GM21576 (cell line): ENCODE measurements around the gene FBXL7.

Source experiments
- ATAC-seq: cut with Tn5 transposase; IDR thresholded peaks from one replicate; pipeline ENCODE4 v1.9.1; 2021; ENCODE audit warnings: mild to moderate bottlenecking, moderate library complexity; ENCODE audit not compliant: unreplicated experiment

FBXL7 gene

DNA sequence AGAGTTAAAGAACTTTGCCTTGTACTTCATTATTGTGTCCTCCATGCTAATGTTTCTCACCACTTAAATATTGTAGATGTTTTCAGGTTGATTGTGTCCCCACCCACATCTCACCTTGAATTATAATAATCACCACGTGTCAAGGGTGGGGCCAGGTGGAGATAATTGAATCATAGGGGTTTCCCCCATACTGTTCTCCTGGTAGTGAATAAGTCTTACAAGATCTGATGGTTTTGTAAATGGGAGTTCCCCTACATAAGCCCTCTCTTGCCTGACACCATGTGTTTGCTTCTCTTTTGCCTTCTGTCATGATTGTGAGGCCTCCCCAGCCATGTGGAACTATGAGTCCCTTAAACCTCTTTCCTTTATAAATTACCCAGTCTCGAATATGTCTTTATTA is 248.3 kb downstream of the FBXL7 start:
- no peak for ATAC-seq

DNA sequence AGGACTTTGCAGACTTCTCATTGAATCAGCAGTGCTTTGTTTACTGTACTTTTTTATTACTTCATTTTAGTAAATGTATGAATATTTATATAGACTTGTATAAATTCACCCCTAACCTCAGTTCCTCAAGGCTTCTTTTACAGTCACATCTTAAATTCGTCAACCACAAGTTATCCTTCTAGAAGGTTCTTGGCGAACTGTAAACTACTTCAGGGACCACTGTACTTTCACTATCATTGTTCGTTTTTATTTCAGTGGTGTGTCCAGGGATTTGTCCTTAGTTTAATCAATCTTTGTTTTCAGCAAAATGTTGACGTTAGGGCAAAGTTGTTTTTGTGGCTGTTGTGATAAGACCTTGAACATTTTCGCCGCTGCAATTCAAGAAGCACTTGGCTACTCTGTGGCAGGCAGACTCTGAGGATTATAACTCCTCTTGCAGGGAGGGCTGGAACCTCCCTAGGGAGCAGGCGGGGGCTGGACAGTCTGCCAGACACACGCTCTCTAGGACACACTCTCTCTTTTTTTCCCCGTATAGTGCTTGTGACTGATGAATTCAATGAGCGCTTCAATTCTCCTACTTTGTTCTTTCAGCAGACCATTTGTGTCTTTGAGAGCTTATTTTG is 252.8 kb downstream of the FBXL7 start:
- ATAC-seq: no peak

DNA sequence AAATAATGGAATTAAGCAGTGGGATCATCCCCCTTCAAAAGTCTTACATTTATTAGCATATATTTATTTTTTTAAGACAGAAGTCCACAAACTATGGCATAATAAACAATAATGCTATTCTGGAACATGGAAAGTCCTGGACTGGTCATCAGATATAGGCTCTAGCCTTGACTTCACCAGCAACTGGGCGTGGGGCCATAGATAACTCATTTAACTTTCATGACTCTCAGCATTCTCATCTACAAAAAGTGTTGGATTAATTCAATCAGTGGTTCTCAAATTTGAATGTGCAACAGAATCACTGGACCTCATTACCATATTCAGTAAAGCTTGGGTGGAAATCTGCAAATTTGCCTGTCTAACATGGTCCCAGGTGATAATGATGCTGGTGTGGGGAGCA is 253.8 kb downstream of the FBXL7 start:
- ATAC-seq: no peak

DNA sequence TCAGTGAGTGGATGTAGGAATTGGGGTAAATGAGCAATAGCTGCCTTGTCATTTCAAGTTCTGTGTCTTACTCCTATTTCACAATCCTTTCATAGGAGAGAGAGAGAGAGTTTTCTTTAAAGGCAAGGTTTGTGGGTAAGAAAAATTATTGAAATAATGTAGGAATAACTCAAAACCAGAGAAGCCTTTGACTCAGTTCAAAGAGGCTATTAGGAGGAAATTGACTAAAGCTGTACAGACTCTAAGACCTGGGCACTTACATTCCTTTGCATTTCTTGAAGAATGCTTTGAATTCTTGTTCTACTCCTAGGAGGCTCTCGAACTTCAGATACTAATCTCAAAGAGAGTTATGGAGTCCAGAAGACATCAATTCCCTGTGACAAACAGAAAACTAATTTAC is 257.1 kb downstream of the FBXL7 start:
- no peak for ATAC-seq

GRCh38 chr5:15757619-15758018 is 257.6 kb downstream of the FBXL7 start:
- ATAC-seq: no peak

GRCh38 chr5:15762668-15763067 is 262.7 kb downstream of the FBXL7 start:
- no peak for ATAC-seq

DNA sequence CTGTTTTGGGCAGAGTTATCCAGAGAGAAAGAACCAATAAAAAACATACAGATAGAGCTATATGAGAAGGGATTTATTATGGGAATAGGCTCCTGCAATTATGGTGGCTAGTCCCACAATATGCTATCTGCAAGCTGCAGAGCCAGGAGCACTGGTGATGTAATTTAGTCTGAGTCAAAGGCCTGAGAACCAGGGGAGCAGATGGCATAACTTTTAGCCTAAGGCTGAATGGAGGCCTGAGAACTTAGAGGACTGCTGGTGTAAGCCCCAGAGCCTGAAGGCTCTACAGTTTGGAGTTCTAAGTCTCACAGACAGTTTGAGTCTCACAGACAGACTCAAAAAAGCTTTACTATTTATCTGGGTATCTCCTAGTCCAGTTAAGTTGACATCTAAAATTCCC is 263.8 kb downstream of the FBXL7 start:
- ATAC-seq: no peak

DNA sequence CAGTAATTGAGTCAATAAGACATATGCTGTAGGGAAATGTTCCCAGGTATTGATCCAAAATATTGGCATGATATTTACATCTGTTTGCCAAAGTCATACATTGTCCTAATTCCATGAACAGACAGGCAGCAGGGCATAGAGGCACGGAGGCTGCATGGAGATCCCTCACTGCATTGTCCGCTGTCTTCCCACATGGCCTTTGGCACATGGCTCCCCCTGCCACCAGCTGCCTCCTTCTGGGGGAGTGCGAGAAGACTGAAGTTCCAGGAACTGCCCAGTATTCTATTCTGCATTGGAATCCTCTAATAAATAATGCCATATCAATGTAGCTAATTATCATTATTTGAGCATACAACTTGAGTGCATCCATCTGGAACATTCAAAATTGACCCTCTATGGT is 269.0 kb downstream of the FBXL7 start:
- no peak for ATAC-seq

DNA sequence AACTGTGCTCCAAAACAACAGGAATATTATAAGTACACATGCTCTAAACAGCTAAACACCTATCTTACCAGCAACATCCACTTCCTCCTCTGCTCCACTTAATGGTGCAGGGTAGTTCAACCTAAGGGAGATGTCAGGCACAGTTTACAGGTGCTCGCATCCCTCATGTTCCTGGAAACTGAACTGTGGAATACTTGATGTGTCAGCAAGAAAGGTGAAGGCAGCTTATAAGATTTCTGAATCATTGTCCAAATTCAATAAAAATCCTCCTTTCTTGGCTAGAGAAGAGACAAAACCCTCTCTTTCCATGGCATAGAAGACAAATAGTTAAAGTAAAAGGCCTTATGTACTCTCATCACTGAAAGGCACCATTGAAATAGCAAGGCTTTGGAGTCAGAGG is 272.2 kb downstream of the FBXL7 start:
- no peak for ATAC-seq

- no peak for ATAC-seq
Observed at GRCh38 chr5:15774632-15775031, 274.7 kb downstream of the FBXL7 start.

- ATAC-seq: no peak
Observed at GRCh38 chr5:15776346-15776745, 276.4 kb downstream of the FBXL7 start.

- no peak for ATAC-seq
Observed at GRCh38 chr5:15783734-15784133, 283.8 kb downstream of the FBXL7 start.

DNA sequence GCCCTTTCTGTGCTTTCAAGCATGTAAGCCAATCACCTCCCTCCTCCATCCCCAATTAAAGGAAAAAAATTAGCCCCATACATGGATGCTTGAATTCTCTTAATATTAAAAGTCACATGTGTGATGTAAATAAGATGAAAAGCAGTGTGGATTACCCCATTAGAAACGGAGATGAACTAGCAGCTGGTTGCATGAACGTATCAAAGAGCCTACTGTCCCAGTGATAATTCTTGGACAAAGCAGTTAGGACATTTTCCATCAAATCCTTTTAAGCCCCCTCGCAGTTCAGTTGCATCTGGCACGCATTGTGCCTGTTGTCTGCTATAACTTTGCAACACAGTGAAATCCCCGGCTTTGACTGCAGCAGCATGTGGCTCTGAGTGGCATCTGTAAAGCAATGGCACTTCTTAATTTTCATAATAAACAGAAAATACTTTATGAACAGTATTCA is 285.6 kb downstream of the FBXL7 start:
- ATAC-seq: no peak

DNA sequence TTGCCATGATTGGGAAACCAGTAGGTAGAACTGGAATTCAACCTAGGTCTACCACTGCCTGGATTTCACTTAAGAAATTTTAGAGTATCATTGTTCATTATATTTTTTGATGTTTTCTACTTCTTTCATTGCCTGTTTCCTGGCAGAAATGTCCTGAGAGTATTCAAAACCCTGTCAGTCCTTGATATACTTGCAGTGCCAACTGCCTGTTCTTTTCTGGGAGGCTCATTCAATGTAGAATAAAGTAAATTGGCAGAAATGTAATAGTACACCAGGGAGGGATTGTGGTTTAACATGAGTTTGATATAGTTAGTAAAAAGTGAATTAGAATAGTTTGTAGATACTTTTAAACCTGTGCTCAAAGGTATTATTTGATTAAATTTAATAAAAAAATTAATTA is 286.3 kb downstream of the FBXL7 start:
- ATAC-seq: no peak

DNA sequence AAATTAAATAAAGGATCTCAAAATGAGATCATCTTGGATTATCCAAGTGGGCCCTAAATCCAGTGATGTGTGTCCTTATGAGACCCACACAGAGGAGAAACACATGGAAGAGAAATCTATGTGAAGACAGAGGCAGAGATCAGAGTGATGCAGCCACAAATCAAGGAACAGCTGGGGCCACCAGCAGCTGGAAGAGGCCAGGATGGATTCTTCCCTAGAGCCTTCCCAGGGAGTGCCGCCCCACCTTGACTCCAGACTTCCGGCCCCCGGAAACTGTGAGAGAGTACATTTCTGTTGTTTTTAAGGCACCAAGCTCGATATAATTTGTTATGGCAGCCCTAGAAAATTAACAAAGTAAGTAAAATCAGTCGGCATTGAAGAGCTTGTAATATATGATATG is 286.9 kb downstream of the FBXL7 start:
- no peak for ATAC-seq

DNA sequence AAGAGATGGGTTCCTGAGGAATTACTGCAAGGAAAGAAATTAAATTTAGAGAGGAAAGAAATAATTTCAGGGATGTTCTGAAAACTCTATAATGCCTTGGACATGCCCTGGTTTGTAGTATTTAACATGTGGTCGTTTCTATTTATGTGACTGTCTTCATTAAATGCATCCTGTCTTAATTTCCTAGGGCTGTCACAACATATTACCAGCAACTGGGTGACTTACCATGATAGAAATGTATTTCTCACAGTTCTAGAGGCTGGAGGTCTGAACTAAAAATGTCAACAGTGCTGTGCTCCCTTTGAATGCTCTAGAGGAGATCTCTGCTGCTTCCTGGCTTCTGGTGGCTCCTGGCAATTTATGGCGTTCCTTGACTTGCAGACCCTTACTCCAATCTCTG is 287.7 kb downstream of the FBXL7 start:
- no peak for ATAC-seq

DNA sequence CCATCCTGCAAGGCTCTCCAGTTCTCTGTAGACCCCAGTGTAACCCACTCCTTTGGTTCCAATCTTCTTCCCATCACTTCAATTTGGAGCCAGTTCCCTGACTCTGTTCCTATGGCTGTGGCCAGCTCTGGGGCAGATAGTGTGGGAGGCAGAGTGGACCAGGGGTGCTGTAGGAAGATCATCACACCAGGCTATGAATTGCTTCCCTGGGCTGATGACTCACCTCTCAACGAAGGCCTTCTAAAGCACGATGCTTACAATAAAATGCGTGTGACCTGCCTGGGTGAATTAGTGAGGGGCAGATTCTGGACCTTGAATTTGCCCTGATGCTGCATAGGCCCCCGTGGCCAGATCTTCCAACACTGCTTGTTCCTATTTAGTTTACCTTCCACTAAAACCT is 289.7 kb downstream of the FBXL7 start:
- ATAC-seq: no peak

DNA sequence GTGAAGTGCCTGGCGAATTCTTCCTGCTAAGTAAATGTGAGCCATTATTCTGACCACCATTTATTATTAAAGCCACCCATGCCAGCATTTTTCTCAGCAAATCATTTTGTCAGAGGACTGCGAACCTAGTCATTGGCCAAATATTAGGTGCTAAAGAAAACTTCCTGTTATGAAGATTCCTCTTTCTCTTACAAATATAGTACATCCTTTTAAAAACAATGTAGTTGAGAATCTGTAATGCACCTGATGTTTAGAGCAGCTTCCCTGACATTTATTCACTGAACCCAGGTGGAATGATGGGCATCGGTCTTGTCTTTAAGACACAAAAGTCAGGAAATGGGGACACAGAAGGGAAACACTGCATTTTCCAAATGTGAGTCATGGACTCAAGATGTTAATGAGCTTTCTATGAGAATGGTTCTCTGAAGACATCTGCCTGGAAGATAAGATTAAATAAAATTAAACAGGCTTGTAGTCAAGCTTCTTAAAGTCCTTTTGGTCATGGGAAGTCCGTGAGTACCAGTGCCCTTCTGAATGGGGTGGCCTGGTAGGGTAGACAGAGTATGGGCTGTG is 290.6 kb downstream of the FBXL7 start:
- no peak for ATAC-seq

DNA sequence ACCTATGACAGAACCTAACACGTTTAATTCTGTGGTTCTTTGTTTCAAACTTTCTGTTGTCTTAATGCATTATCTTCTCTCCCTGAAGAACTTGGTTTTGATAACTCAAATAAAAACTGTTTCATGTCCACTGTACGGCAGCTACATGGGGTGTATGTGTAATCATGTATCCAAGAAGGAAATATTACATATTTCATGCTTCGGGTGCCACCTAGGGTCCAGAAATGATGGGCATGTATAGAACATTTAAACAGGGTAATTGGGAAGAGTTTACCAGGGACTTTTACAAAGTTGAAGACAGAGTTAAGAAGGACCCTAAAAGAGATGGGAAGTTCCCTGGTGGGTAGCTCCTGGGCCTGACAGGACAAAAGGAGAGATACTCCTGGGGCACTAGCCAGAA is 291.3 kb downstream of the FBXL7 start:
- ATAC-seq: no peak

GRCh38 chr5:15791859-15792258 is 291.9 kb downstream of the FBXL7 start:
- ATAC-seq: no peak

DNA sequence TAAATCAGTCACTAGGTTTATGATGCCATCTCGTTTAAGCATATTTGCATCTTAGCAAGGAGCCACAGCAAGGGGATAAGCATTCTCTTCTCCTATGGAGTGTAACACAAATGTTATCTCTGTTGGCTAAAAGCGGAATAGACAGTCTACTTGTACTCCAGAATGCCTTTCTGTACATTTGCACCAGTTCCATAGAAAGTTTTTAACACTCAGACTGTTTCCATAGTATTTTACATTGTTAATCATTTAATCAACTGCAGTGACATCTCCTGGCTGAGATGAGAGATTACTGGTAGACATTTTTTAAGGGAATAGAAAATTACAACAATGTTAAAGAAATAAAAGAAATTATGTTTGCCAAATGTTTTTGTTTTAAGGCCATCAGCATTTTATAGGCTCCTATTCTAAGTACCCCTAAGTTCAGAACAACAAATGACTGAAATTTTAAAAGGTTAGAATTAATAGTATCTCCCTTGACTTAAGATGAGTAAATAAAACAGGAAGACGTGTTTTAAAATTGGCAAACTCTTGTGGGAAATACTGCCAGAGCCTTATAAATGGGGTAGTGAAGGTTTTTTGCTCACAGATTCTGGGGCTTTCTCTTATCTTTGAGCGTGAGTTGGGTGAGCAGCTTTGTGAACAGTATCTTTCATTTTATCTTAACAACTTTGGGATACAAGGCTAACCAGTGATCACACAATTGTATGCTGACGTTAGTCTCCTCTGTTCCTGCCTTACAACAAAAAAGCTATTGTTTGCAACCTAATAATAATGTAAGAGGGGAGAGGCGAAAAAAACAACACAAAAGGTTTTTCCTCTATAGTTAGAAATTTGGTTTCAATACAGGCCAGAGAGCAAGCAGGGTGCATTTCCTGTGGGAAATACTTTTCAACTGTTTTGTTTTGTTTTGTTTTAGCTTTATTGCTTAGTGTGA is 294.3 kb downstream of the FBXL7 start:
- no peak for ATAC-seq

- ATAC-seq: no peak
Observed at GRCh38 chr5:15796096-15796495, 296.1 kb downstream of the FBXL7 start.
